GF-D8 (cell line): Measurements from ENCODE around the gene AMIGO1.

Experiments
- DNase-seq: peaks from one replicate; lab custom pipeline; 2025; lab: John Stamatoyannopoulos, UW

The AMIGO1 gene

DNA sequence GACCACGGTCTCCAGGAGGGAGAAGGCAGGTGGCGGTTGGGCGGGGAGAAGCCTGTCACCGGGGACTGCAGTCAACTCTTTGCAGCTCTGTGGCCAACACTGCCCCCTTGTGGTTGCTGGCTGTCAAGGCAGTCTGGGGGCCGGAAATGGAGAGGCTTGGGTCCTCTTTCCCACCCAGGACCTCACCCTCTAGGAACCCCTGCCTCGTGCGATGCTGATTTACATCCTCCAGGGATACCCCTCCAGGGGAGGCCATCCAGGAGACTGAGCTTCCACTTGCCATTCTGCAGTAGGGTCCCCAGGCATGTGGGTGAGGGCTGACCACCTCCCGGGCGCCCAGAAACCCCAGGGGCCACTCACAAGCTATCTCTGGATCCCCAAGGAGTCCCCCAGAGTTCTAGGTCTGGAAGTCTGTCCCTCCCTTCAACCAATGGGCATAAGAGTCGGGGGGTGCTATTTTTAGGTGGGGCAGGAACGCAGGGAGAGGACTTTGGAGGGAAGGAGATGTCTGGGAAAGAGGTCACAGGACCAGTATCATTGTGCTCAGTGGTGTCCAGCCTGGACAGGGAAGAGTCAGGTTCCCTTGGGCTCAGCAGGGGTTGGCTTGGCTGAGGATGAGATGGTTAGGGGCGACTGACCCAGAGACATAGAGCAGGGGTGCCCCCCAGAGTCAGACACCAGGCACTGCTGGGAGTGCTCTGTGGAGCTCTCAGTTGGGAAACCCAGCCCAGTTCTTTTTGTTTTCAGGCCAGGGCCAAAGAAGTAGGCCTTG is 23.0 kb upstream of the AMIGO1 start:
- DNase-seq = peak; percentile 44

GRCh38 chr1:109531826-109532364 is 22.4 kb upstream of the AMIGO1 start:
- DNase-seq = no peak

DNA sequence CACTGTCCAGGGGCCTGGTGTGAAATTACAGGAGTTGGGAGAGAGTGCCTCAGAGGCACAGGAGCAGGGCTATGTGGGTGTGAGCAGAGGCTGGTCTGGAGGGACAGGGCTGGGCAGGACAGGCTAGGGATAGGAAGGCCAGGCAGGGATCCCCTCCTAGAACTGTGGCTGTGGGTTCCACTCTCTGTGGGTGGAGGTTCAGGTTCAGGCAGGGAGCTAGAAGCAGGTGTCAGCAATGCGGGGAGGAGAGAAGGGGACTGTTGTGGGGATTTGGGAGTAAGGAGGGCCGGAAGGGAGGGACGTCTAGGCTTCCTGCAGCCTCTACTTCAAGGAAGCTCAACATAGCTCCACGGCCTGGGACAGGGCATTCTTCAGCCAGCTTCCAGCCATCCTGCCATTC is 21.9 kb upstream of the AMIGO1 start:
- DNase-seq = no peak

- no peak for DNase-seq
Observed at GRCh38 chr1:109530457-109531087, 21.0 kb upstream of the AMIGO1 start.

- no peak for DNase-seq
Observed at GRCh38 chr1:109529881-109530456, 20.4 kb upstream of the AMIGO1 start.

DNA sequence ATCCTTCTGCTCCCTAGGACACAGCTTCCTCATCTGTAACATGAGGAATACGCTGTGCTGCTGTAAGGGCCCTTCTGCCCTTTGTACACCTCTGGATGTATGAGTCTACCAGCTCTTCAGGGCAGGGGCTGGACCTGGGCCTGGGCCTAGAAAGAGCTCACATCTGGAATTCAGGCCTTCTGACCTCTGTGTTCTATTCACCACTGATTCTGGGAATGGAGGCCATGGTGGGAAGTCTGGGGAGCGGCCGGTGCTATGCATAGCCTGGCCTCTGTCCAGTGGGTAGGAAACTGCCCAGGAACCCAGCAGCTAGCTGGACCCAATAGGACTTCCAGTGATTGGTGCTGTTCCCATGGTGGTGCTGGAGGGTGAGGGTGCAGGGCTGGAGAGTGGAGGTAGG is 19.2 kb upstream of the AMIGO1 start:
- no peak for DNase-seq

- DNase-seq = no peak
Observed at GRCh38 chr1:109527846-109528695, 18.5 kb upstream of the AMIGO1 start.

DNA sequence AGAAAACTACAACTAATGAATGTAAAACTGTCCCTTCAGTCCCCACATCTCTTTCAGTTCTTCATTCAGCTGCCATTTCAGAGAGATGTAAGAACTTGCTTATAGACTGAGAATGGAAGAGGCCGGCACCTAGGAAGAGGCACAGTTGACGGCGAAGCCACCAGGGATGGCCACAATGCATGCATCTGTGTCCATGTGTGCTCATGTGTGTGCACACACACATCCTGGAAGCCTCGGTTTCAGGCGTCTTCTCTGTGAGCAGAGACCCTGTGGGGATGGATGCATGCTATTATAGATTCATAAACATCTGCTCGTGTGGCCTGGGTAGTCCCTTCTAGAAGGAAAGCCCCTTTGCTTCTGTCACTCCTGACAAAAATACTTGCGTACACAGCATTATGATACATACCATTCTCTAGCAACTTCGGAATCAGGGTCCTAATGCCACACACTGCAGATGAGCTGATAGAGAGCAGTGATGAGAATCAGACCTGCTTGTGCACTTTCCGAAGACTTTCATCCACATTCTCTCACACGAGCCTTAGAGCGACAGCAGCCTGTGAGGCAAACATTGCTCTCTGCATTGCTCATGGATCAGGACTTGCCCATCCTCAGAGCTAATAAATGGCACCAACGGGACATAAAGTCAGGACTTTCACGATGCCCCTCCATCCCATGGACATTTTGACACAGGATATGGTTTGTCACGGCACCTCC is 17.7 kb upstream of the AMIGO1 start:
- DNase-seq = no peak

GRCh38 chr1:109523706-109524105 is 14.2 kb upstream of the AMIGO1 start:
- no peak for DNase-seq

DNA sequence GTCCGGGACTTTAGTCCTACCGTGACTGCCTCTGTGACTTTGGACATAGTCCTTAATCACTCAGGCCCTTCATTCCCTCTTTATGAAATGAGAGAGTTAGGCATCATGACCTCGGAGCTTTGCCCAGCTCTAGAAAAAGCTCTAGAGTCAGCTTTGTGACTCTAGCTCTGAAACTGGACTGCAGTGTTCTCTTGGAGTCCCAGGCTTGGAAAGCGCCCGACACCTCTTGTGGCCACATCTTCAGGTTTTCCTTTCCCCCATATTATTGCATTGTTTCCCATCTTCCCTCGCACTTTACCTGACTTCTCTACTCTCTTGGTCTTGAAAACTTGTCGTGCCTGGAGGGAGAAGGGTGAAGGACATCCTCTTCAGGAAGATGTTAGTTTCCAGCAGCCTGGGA is 12.5 kb upstream of the AMIGO1 start:
- no peak for DNase-seq

GRCh38 chr1:109521002-109521951 is 11.8 kb upstream of the AMIGO1 start:
- no peak for DNase-seq

GRCh38 chr1:109517337-109517736 is 7.8 kb upstream of the AMIGO1 start:
- no peak for DNase-seq

DNA sequence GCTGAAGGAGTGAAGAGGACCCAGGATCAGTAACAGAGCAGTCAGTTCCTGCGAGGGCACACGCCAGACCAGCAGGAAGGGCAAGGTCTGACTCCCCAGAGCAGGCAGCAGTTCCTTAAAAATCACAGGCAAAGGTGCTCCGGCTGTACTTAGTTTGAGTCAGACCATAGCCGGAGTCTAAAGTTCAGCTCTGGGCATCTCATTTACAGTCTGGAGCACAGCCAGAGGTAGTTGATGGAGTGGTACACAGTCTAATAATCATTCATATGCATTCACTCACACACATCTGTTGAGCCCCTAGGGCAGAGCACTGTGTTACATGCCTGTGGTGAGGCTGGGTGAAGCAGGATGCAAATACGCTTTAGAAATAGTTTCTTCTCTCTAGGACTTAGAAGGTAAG is 7.3 kb upstream of the AMIGO1 start:
- no peak for DNase-seq

GRCh38 chr1:109514846-109515245 is 5.3 kb upstream of the AMIGO1 start:
- no peak for DNase-seq

DNA sequence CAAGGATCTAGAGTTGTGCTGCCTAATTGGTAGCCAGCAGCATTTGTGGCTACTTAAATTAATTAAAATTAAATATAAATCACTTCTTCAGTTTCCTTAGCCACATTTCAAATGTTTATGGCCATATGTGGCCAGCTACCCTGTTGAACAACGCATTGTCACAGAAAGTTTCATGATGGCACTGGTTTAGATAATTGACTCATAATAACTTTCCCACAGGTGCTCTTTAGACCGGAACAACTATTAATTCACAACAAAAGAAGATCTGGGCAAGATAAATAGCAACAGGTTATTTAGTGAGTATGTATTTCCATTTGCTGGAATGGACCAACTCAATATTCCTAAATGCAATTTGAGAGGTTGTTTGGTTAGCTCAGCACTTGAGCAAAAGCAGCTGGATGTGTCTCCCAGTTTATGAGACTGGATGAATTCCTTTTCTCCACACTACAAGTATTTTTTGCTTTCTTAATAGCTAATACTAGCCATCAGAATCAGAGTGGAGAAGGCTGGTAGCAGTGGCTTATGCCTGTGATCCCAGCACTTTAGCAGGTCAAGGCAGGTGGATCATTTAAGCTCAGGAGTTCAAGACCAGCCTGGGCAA is 3.7 kb upstream of the AMIGO1 start:
- DNase-seq = no peak

DNA sequence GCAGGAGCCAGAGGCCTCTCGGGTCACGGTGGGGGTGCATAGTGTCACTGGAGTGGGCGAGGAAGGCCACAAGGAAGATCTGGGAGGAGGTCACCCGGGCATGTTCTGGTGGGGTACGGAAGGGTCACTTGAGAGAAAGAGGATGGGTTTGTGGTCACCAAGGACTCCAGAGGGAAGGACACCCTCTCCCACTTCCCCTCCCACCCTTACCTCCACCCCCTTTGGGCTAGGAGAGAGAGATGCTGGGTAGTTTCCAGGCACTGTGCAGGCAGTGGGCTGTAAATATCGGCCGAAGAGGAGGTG is 703 bp downstream of the AMIGO1 start:
- DNase-seq = no peak

- no peak for DNase-seq
Observed at GRCh38 chr1:109508001-109508872, 1.3 kb downstream of the AMIGO1 start.

- no peak for DNase-seq
Observed at GRCh38 chr1:109504974-109505373, 4.6 kb downstream of the AMIGO1 start.

DNA sequence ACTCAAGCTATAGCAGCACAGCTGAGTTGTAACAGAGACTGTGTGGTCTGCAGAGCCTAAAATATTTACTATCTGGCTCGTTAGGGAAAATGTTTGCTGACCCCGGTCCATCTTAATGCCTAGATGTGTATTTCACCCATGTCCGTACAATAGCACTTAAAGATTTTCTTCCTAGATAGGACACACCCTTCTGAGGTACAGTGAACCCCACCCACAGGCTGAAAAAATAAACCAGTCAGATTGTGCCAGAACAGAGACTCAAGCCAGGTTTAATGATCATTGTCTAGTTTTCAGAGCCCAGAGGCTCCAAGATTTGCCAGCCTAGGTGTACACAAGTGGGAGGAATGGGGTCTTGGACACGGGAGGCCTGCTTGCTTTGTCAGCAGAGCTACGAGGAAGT is 5.6 kb downstream of the AMIGO1 start:
- no peak for DNase-seq
